ENCODE data around the gene TMLHE.

- TF ChIP-seq CTCF (IDR thresholded peaks at IDR 0.05) (no peak), POLR2A (IDR thresholded peaks at IDR 0.05) (no peak), EP300 (IDR thresholded peaks at IDR 0.05) (no peak)
Observed at GRCh38 chrX:155577682-155578081, 35.1 kb downstream of the TMLHE start.
